Muscle layer of duodenum (tissue), 2 donors: ENCODE measurements around the gene CNOT3.
A peak's percentile ranks its signal among the peaks of the same experiment; 100 is the strongest.
"Not testable (repeated sequence)": the region's sequence is repeated elsewhere in the genome, so short reads cannot be mapped to it uniquely, and the experiment has no call there.

ENCODE experiments used
- H3K27ac ChIP-seq: one replicate; pipeline ENCODE4 v1.7.0; 2013; ENCODE audit warnings: mild to moderate bottlenecking, low read length
- H3K27me3 ChIP-seq: one replicate; pipeline ENCODE4 v1.7.0; 2013; ENCODE audit warnings: low read depth, mild to moderate bottlenecking, control low read depth, low read length
- H3K36me3 ChIP-seq, 2 donors: one replicate each; pipeline ENCODE4 v1.7.0; 2013; ENCODE audit warnings: low read length in 2 of 2, control low read depth in 1 of 2, mild to moderate bottlenecking in 1 of 2; ENCODE audit not compliant: insufficient read depth in 2 of 2, control insufficient read depth in 1 of 2
- H3K4me1 ChIP-seq, 2 donors: one replicate each; pipeline ENCODE4 v1.7.0; 2013; ENCODE audit warnings: low read length in 2 of 2, mild to moderate bottlenecking in 2 of 2, control low read depth in 1 of 2, moderate library complexity in 1 of 2; ENCODE audit not compliant: insufficient read depth in 2 of 2, control insufficient read depth in 1 of 2
- H3K4me3 ChIP-seq, 2 donors: one replicate each; pipeline ENCODE4 v1.7.0; 2013; ENCODE audit warnings: low read length in 2 of 2, low read depth in 1 of 2, mild to moderate bottlenecking in 1 of 2
- H3K9me3 ChIP-seq, 2 donors: one replicate each; pipeline ENCODE4 v1.7.0; 2013; ENCODE audit warnings: low read length in 2 of 2, control low read depth in 1 of 2, mild to moderate bottlenecking in 1 of 2; ENCODE audit not compliant: control insufficient read depth in 1 of 2
- donor health status: healthy.

Gene CNOT3

GRCh38 chr19:54178581-54179261 lies 41.2 kb downstream of the CNOT3 start:
- no peaks in the 10 kb centered on the region for H3K27me3 ChIP-seq
- H3K4me1 ChIP-seq = no peaks in the 10 kb centered on the region
- no peak overlapping the region for H3K27ac ChIP-seq
- H3K4me3 ChIP-seq = no peak overlapping the region
- H3K9me3 ChIP-seq = no peaks in the 10 kb centered on the region
- peaks cover 5 to 31% of the 10 kb centered on the region in 2 donors for H3K36me3 ChIP-seq

GRCh38 chr19:54179262-54179852 lies 41.8 kb downstream of the CNOT3 start:
- no peak overlapping the region for H3K4me3 ChIP-seq
- H3K4me1 ChIP-seq = no peaks in the 10 kb centered on the region
- peaks cover 5 to 31% of the 10 kb centered on the region in 2 donors for H3K36me3 ChIP-seq
- H3K9me3 ChIP-seq = no peaks in the 10 kb centered on the region
- no peaks in the 10 kb centered on the region for H3K27me3 ChIP-seq
- no peak overlapping the region for H3K27ac ChIP-seq

GRCh38 chr19:54179921-54180461 lies 42.4 kb downstream of the CNOT3 start:
- Histone ChIP-seq H3K9me3 (no peaks in the 10 kb centered on the region), H3K4me3 (no peak overlapping the region), H3K27ac (no peak overlapping the region), H3K4me1 (no peaks in the 10 kb centered on the region), H3K27me3 (no peaks in the 10 kb centered on the region), H3K36me3 (peaks cover 5 to 31% of the 10 kb centered on the region in 2 donors)

GRCh38 chr19:54180691-54181091 lies 43.1 kb downstream of the CNOT3 start:
- H3K27me3 ChIP-seq = no peaks in the 10 kb centered on the region
- H3K36me3 ChIP-seq = peaks cover 5 to 31% of the 10 kb centered on the region in 2 donors
- H3K4me1 ChIP-seq = no peaks in the 10 kb centered on the region
- no peak overlapping the region for H3K4me3 ChIP-seq
- no peak overlapping the region for H3K27ac ChIP-seq
- H3K9me3 ChIP-seq = no peaks in the 10 kb centered on the region

GRCh38 chr19:54181894-54182293 lies 44.3 kb downstream of the CNOT3 start:
- not testable (repeated sequence) for H3K4me1 ChIP-seq, H3K9me3 ChIP-seq, H3K27ac ChIP-seq, H3K27me3 ChIP-seq, H3K4me3 ChIP-seq
- H3K36me3 ChIP-seq = peaks cover 9 to 31% of the 10 kb centered on the region in 2 donors

- H3K9me3 ChIP-seq = no peaks in the 10 kb centered on the region
- H3K27me3 ChIP-seq = no peaks in the 10 kb centered on the region
- no peak overlapping the region for H3K4me3 ChIP-seq
- peaks cover 13 to 29% of the 10 kb centered on the region in 2 donors for H3K36me3 ChIP-seq
- peaks cover 2 to 5% of the 10 kb centered on the region in 2 donors for H3K4me1 ChIP-seq
- no peak overlapping the region for H3K27ac ChIP-seq
Observed at GRCh38 chr19:54183431-54183830, 45.9 kb downstream of the CNOT3 start.

- Histone ChIP-seq H3K27ac (peak overlapping the region; percentile 85), H3K4me3 (no peak overlapping the region), H3K36me3 (peaks cover 8 to 12% of the 10 kb centered on the region in 2 donors)
Observed at GRCh38 chr19:54186351-54186750, 48.8 kb downstream of the CNOT3 start.

GRCh38 chr19:54186934-54187381 lies 49.4 kb downstream of the CNOT3 start:
- peak overlapping the region; percentile 85 for H3K27ac ChIP-seq
- peaks cover 8 to 18% of the 10 kb centered on the region in 2 donors for H3K4me1 ChIP-seq
- peaks cover 8 to 15% of the 10 kb centered on the region in 2 donors for H3K36me3 ChIP-seq
- no peaks in the 10 kb centered on the region for H3K27me3 ChIP-seq
- peak overlapping the region in 1 of 2 donors; percentile 3 for H3K4me3 ChIP-seq
- H3K9me3 ChIP-seq = no peaks in the 10 kb centered on the region

More at GRCh38 chr19:54186351-54186750, 48.8 kb downstream of the CNOT3 start:
- H3K27me3 ChIP-seq = no peaks in the 10 kb centered on the region
- H3K9me3 ChIP-seq = no peaks in the 10 kb centered on the region
- H3K4me1 ChIP-seq = peaks cover 5 to 12% of the 10 kb centered on the region in 2 donors

GRCh38 chr19:54188215-54188871 lies 50.8 kb downstream of the CNOT3 start:
- H3K36me3 ChIP-seq = peaks cover 13 to 19% of the 10 kb centered on the region in 2 donors
- H3K27me3 ChIP-seq = no peaks in the 10 kb centered on the region
- H3K4me1 ChIP-seq = peaks cover 8 to 25% of the 10 kb centered on the region in 2 donors
- no peaks in the 10 kb centered on the region for H3K9me3 ChIP-seq
- peak overlapping the region; percentile 59 to 90 for H3K4me3 ChIP-seq
- peak overlapping the region; percentile 75 for H3K27ac ChIP-seq

GRCh38 chr19:54189145-54189734 lies 51.7 kb downstream of the CNOT3 start, which contains the start of gene MBOAT7:
TSS of gene MBOAT7 (minus strand) at chr19:54189580. CDS start at chr19:54188508, 1,072 bp downstream.
- no peaks in the 10 kb centered on the region for H3K27me3 ChIP-seq
- peak within 1 kb of the TSS; percentile 96 for H3K27ac ChIP-seq
- peaks cover 8 to 25% of the 10 kb centered on the region in 2 donors for H3K4me1 ChIP-seq
- H3K4me3 ChIP-seq = peak within 1 kb of the TSS; percentile 59 to 90
- H3K36me3 ChIP-seq = peaks cover 16 to 20% of the 10 kb centered on the region in 2 donors
- no peaks in the 10 kb centered on the region for H3K9me3 ChIP-seq
